Hepatic stellate cell (primary cell): ENCODE results near the gene OR1Q1.
"Not testable (repeated sequence)": the region's sequence is repeated elsewhere in the genome, so short reads cannot be mapped to it uniquely, and the experiment has no call there.

ENCODE experiments used
- DNase-seq: peaks from one replicate; pipeline ENCODE4 v3.0.0; 2011; ENCODE audit warnings: low spot score

OR1Q1 gene

GRCh38 chr9:122614362-122614761 lies at the start of gene OR1Q1:
Gene OR1Q1 (plus strand): TSS chr9:122614738. CDS start chr9:122614738, 0 bp downstream.
- DNase-seq = no peak

GRCh38 chr9:122567901-122568300 lies 46.6 kb upstream of the OR1Q1 start:
- no peak for DNase-seq

GRCh38 chr9:122572456-122572855 lies 42.1 kb upstream of the OR1Q1 start:
- DNase-seq = no peak

- no peak for DNase-seq
These were observed 34.7 kb upstream of the OR1Q1 start for GRCh38 chr9:122579874-122580273.

GRCh38 chr9:122580360-122580759 lies 34.2 kb upstream of the OR1Q1 start:
- no peak for DNase-seq

GRCh38 chr9:122583284-122583683 lies 31.3 kb upstream of the OR1Q1 start, which contains the start of gene OR1L8:
Gene OR1L8 (minus strand): TSS chr9:122583384. CDS start chr9:122568477, 14,907 bp downstream.
- DNase-seq = not testable (repeated sequence)

- DNase-seq = no peak
These were observed 8.8 kb upstream of the OR1Q1 start for GRCh38 chr9:122605691-122606090.

- no peak for DNase-seq
These were observed 8.0 kb upstream of the OR1Q1 start for GRCh38 chr9:122606587-122606986.

- no peak for DNase-seq
These were observed 4.7 kb upstream of the OR1Q1 start for GRCh38 chr9:122609804-122610203.

GRCh38 chr9:122619996-122620395 lies 5.5 kb downstream of the OR1Q1 start:
- no peak for DNase-seq

GRCh38 chr9:122642226-122642625 lies 27.7 kb downstream of the OR1Q1 start:
- no peak for DNase-seq

GRCh38 chr9:122656378-122656777 lies 41.8 kb downstream of the OR1Q1 start:
- no peak for DNase-seq

GRCh38 chr9:122657527-122657926 lies 43.0 kb downstream of the OR1Q1 start, which contains the start of gene OR1B1:
Gene OR1B1 (minus strand): TSS chr9:122657627.
- DNase-seq = no peak

GRCh38 chr9:122661416-122661815 lies 46.9 kb downstream of the OR1Q1 start, which contains the start of gene OR1L1:
Gene OR1L1 (plus strand): TSS chr9:122661716. CDS start chr9:122661716, 0 bp downstream.
- DNase-seq = no peak
